HepG2 (cell line): Measurements from ENCODE around the gene WDR59. TPM values are rescaled to one million over a fixed set of nuclear protein-coding genes. Genes with fewer than 3 reads are reported as not detected.

Experiments
- ATAC-seq: fragments of 200-7000 bp; cut with Tn5 transposase; 3 replicates; pipeline ENCODE4 v1.9.1; 2020; ENCODE audit warnings: mild to moderate bottlenecking, moderate library complexity
- BruUV-seq: library from RNA; stranded (reverse); fragments of 400-500 nt; replicated peaks from 2 replicates; lab custom pipeline; 2021; lab: Mats Ljungman, UMichigan
- CTCF ChIA-PET: fragments of 300-600 bp; formaldehyde crosslinking; extraction: SDS; loops from one replicate; lab custom pipeline; 2021; ENCODE audit warnings: low total read pairs, inconsistent platforms, low intra/inter-chr PET ratio; lab: Yijun Ruan, JAX
- POLR2A ChIA-PET: fragments of 350-600 bp; sonication (Branson Sonifier 250); formaldehyde crosslinking; loops from one replicate; lab custom pipeline; 2020; ENCODE audit warnings: antibody characterized with exemption, inconsistent platforms; lab: Yijun Ruan, JAX
- DNase-seq: peaks from one replicate; pipeline ENCODE4 v3.0.0-alpha.2; 2015; ENCODE audit warnings: low spot score
- FAIRE-seq: peaks from 3 replicates; lab custom pipeline; 2011; peaks lifted over from hg19 to GRCh38; lab: Jason Lieb, UNC
- H2AFZ ChIP-seq: one replicate; pipeline ENCODE4 v1.6.1; 2011; ENCODE audit warnings: low read length, inconsistent platforms
- H3K27ac ChIP-seq: fragments of 300-600 bp; 3 replicates; pipeline ENCODE4 v1.8.0; 2011; ENCODE audit warnings: mixed run types, mild to moderate bottlenecking, mixed read lengths, low read length, inconsistent platforms; ENCODE audit not compliant: insufficient read depth; ENCODE audit errors: extremely low read length
- H3K27me3 ChIP-seq, 2 experiments: fragments of 200-600 bp in 1 of 2; 2 replicates in 1 of 2; 3 replicates in 1 of 2; pipeline versions ENCODE4 v1.6.0 to v1.8.0; 2011; ENCODE audit warnings: low read length in 2 of 2, mild to moderate bottlenecking in 2 of 2, moderate library complexity in 2 of 2, inconsistent platforms in 1 of 2; ENCODE audit not compliant: insufficient read depth in 2 of 2, control insufficient read depth in 1 of 2
- H3K36me3 ChIP-seq, 2 experiments: fragments of 200-600 bp in 1 of 2; replicated peaks in 1 of 2; 2 replicates in 1 of 2; 3 replicates in 1 of 2; pipeline versions ENCODE4 v1.5.1 to v1.8.0; 2011; ENCODE audit warnings: low read length in 2 of 2, inconsistent platforms in 1 of 2; ENCODE audit not compliant: insufficient read depth in 2 of 2, control insufficient read depth in 1 of 2
- H3K4me1 ChIP-seq: 2 replicates; pipeline ENCODE4 v1.5.1; 2012; ENCODE audit warnings: low read length, inconsistent platforms; ENCODE audit not compliant: insufficient read depth
- H3K4me2 ChIP-seq: 2 replicates; pipeline ENCODE4 v1.6.0; 2011; ENCODE audit warnings: low read depth, low read length, inconsistent platforms
- H3K4me3 ChIP-seq, 3 experiments: fragments of 200-600 bp in 1 of 3; sonication (generic), shearing (Covaris generic) in 1 of 3; replicated peaks in 1 of 3; 2 replicates each; pipeline ENCODE4 v1.5.1; 2011 to 2016; ENCODE audit warnings: low read length in 3 of 3, inconsistent platforms in 2 of 3, low read depth in 2 of 3, mild to moderate bottlenecking in 2 of 3, control low read depth in 1 of 3, mixed read lengths in 1 of 3; ENCODE audit not compliant: insufficient read depth in 1 of 3
- H3K79me2 ChIP-seq: one replicate; pipeline ENCODE4 v1.6.1; 2011; ENCODE audit warnings: low read length, inconsistent platforms; ENCODE audit not compliant: insufficient read depth
- H3K9ac ChIP-seq: 2 replicates; pipeline ENCODE4 v1.6.0; 2011; ENCODE audit warnings: mild to moderate bottlenecking, low read depth, low read length, inconsistent platforms; ENCODE audit not compliant: insufficient read depth
- H3K9me3 ChIP-seq: 2 replicates; pipeline ENCODE4 v1.5.1; 2012; ENCODE audit warnings: mild to moderate bottlenecking, low read length
- H4K20me1 ChIP-seq: 2 replicates; pipeline ENCODE4 v1.6.0; 2011; ENCODE audit warnings: inconsistent platforms, mild to moderate bottlenecking, low read length, moderate library complexity; ENCODE audit not compliant: insufficient read depth
- BORCS8-MEF2B ChIP-seq: sonication (generic); formaldehyde crosslinking; IDR thresholded peaks from 2 replicates; pipeline ENCODE4 v1.8.0; 2022; ENCODE audit warnings: mild to moderate bottlenecking, missing genetic modification reagents
- CENPT ChIP-seq: sonication (generic); formaldehyde crosslinking; IDR thresholded peaks from 2 replicates; pipeline ENCODE4 v1.8.0; 2022; ENCODE audit warnings: low read depth, mild to moderate bottlenecking, moderate library complexity, missing genetic modification reagents
- CREBL2 ChIP-seq: sonication (generic); formaldehyde crosslinking; IDR thresholded peaks from 2 replicates; pipeline ENCODE4 v1.8.1; 2023; ENCODE audit warnings: missing genetic modification reagents, mild to moderate bottlenecking, borderline replicate concordance
- ETV6 ChIP-seq: sonication (generic); formaldehyde crosslinking; conservative IDR thresholded peaks from 2 replicates; pipeline ENCODE4 v1.4.0; 2020; ENCODE audit warnings: missing genetic modification reagents
- HES4 ChIP-seq: sonication (generic); formaldehyde crosslinking; IDR thresholded peaks from 2 replicates; pipeline ENCODE4 v1.9.0; 2021; ENCODE audit warnings: mild to moderate bottlenecking, missing genetic modification reagents, borderline replicate concordance
- NBN ChIP-seq: fragments of 450-650 bp; conservative IDR thresholded peaks from 2 replicates; pipeline ENCODE4 v1.6.1; 2017
- POLR2G ChIP-seq: fragments of 200-400 bp; formaldehyde crosslinking; IDR thresholded peaks from 2 replicates; pipeline ENCODE4 v1.6.1; 2018; ENCODE audit warnings: mild to moderate bottlenecking, low read depth, low read length, moderate library complexity
- RBM39 ChIP-seq: fragments of 200-400 bp; formaldehyde crosslinking; IDR thresholded peaks from one replicate; pipeline ENCODE4 v1.6.1; 2018; ENCODE audit warnings: antibody characterized with exemption, mild to moderate bottlenecking, low read depth, low read length; ENCODE audit not compliant: poor library complexity, severe bottlenecking
- TBX2 ChIP-seq: sonication (generic); formaldehyde crosslinking; IDR thresholded peaks from 2 replicates; pipeline ENCODE4 v1.5.0; 2020; ENCODE audit warnings: missing genetic modification reagents, mild to moderate bottlenecking, borderline replicate concordance
- ZBTB21 ChIP-seq: sonication (generic); formaldehyde crosslinking; IDR thresholded peaks from 2 replicates; pipeline ENCODE4 v1.4.0; 2020; ENCODE audit warnings: missing genetic modification reagents
- ZBTB49 ChIP-seq: sonication (generic); formaldehyde crosslinking; IDR thresholded peaks from 2 replicates; pipeline ENCODE4 v1.4.0; 2020; ENCODE audit warnings: missing genetic modification reagents, borderline replicate concordance
- ZBTB8A ChIP-seq: sonication (generic); formaldehyde crosslinking; IDR thresholded peaks from 2 replicates; pipeline ENCODE4 v1.4.0; 2020; ENCODE audit warnings: mild to moderate bottlenecking, low read depth, missing genetic modification reagents, borderline replicate concordance
- ZNF282 ChIP-seq: fragments of 450-650 bp; IDR thresholded peaks from 2 replicates; pipeline ENCODE4 v1.6.1; 2018; ENCODE audit not compliant: partially characterized antibody
- ZNF773 ChIP-seq: sonication (generic); formaldehyde crosslinking; IDR thresholded peaks from 2 replicates; pipeline ENCODE4 v1.4.0; 2020; ENCODE audit warnings: missing genetic modification reagents, borderline replicate concordance
- ZNF776 ChIP-seq: sonication (generic); formaldehyde crosslinking; IDR thresholded peaks from 2 replicates; pipeline ENCODE4 v1.4.0; 2020; ENCODE audit warnings: mild to moderate bottlenecking, missing genetic modification reagents
- ZSCAN22 ChIP-seq: sonication (generic); formaldehyde crosslinking; IDR thresholded peaks from 2 replicates; pipeline ENCODE4 v1.4.0; 2020; ENCODE audit warnings: mild to moderate bottlenecking, missing genetic modification reagents
- WGBS: methylation state at CpG from one replicate; pipeline ENCODE4 v1.1.6; 2017; ENCODE audit warnings: low lambda C conversion rate; 5-methylcytosine and 5-hydroxymethylcytosine counted together
- in situ Hi-C: cut with HindIII; loops from 2 replicates; pipeline ENCODE4 v1.10.0; 2017; ENCODE audit warnings: low pct_unique_long_range_greater_than_20kb; ENCODE audit not compliant: extremely low pct_ligation_motif_present
- intact Hi-C: fragments of 100-400 bp; cut with micrococcal nuclease; formaldehyde crosslinking; loops from one replicate; pipeline ENCODE4 v1.10.0; 2022; ENCODE audit not compliant: unreplicated experiment
- polyA plus RNA-seq, 8 experiments: library from polyadenylated mRNA; depleted of rRNA in 3 of 8; stranded (reverse) in 7 of 8; unstranded in 1 of 8; fragments of >200 nt; fragmentation: Illumina TruSeq in 4 of 8; extraction: Trizol in 4 of 8; gene quantifications; 2 replicates each; pipeline versions ENCODE4 v1.2.1 to v1.2.3, GENCODE V29; 2011 to 2016; ENCODE audit warnings: low read depth in 4 of 8, missing spikeins in 1 of 8, mixed read lengths in 1 of 8; ENCODE audit not compliant: insufficient read depth in 1 of 8
- total RNA-seq, 5 experiments: library from RNA; depleted of rRNA; stranded (reverse); fragments of >200 nt; fragmentation: Illumina TruSeq; extraction: Trizol; gene quantifications; 2 replicates each; pipeline ENCODE4 v1.2.3, GENCODE V29; 2016; ENCODE audit warnings: low read depth in 1 of 5

The WDR59 gene
- total and polyA plus RNA-seq, 2 of the 13 experiments (the other 11 are each of a cell fraction or from before 2014, with no cell fraction given), result 65.2 to 306 TPM

GRCh38 chr16:75011634-75012307 is 26.8 kb upstream of the WDR59 start:
- peaks cover 38% of the 10 kb centered on the region for H4K20me1 ChIP-seq
- no TSS peak for BruUV-seq
- ATAC-seq (no peak), FAIRE-seq (no peak), DNase-seq (no peak)
- CTCF ChIA-PET, result no interaction called here
- H3K36me3 ChIP-seq, result peaks cover 0 to 1% of the 10 kb centered on the region in 2 experiments; a peak in 3 of 5 replicates
- H2AFZ ChIP-seq, result no peak overlapping the region
- intact Hi-C loops, result no loop called here
- in situ Hi-C loops, result no loop called here
- POLR2A ChIA-PET, result interaction anchor here (1.4 to 1.9 kb wide), 3 partner anchors 9 to 20 kb away, joined by 3 to 6 read pairs (median 6); partner anchors contain the start of gene ZNRF1
- no peak for TF ChIP-seq TBX2 (CRISPR knock-in tag)
- no peak for TF ChIP-seq CENPT (CRISPR knock-in tag)
- no peak for TF ChIP-seq BORCS8-MEF2B (CRISPR knock-in tag)
- no peak for TF ChIP-seq ZNF773 (CRISPR knock-in tag)
- no peak for TF ChIP-seq HES4 (CRISPR knock-in tag)
- no peak for TF ChIP-seq ETV6 (CRISPR knock-in tag)
- no peak for TF ChIP-seq ZBTB8A
- TF ChIP-seq RBM39, result no peak
- no peak for TF ChIP-seq NBN
- no peak for TF ChIP-seq CREBL2 (CRISPR knock-in tag)
- TF ChIP-seq ZBTB49 (CRISPR knock-in tag), result no peak
- TF ChIP-seq ZBTB21 (CRISPR knock-in tag), result no peak
- TF ChIP-seq ZNF776 (CRISPR knock-in tag), result no peak
- TF ChIP-seq ZNF282, result no peak
- TF ChIP-seq POLR2G, result no peak
- TF ChIP-seq ZSCAN22, result no peak
- peaks cover 98% of the 10 kb centered on the region for H3K79me2 ChIP-seq
- 82% methylated on average over 3 of the region's 3 CpGs for WGBS
- peak overlapping the region; percentile 1 for H3K27ac ChIP-seq
- no peak overlapping the region for H3K4me3 ChIP-seq
- H3K4me2 ChIP-seq, result no peak overlapping the region
- no peaks in the 10 kb centered on the region for H3K9me3 ChIP-seq
- H3K27me3 ChIP-seq, result no peaks in the 10 kb centered on the region
- H3K4me1 ChIP-seq, result peaks cover 48% of the 10 kb centered on the region
- H3K9ac ChIP-seq, result no peak overlapping the region
